ENCODE data around the gene NUP54.

The NUP54 gene

DNA sequence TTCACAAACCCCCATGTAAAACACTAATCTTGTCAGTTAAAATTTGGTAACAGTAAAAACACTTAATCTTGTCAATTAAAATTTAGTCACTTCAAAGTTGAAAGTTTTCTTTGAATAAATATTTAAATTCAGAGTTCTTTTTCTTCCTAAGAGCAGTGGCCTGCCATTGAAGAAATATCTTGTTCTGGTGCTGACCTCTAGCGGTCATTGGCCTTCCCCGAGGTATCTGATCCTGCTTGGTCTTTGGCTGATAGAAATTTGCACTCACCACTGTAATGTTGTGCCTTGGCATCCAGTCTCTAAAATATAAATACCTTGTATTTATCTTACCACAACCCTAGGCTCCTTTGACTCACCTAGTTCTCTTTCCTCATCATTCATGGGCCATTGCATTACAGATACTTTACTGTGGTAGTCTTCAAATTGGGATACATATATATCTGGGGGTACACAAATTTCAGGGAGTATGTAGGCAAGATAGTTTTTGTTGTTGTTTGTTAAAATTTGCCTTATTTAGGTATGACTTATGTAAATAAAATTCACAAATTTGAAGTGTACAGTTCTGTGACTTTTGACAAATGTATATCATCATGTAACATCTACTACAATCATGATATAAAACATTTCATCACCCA, 80.4 kb downstream of the NUP54 start:
- DNase-seq, result peak; percentile 78

DNA sequence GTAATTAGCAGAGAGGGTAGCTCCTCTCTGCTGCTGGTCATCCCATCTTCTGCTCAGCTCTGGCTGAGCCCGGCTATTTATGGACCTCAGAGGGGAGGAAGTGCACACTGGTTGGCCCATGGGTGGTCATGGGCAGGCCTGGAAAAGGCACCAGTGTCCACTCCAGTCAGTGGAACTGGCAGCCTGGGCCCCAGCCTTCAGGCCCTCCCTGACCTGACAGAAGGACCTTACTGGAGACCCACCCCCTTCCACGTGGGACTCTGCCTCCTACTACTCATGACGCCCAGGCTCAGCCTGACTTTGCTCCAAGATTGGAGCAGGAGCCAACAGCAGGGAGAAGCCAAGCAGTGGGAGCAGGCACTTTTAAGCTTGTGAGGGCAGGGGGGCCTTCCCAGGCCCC, 81.7 kb downstream of the NUP54 start:
- no peak for DNase-seq
